ENCODE data around the gene MAP3K5. TPM values are rescaled to one million over a fixed set of nuclear protein-coding genes. Genes with fewer than 3 reads are reported as not detected.

The MAP3K5 gene, protein sequence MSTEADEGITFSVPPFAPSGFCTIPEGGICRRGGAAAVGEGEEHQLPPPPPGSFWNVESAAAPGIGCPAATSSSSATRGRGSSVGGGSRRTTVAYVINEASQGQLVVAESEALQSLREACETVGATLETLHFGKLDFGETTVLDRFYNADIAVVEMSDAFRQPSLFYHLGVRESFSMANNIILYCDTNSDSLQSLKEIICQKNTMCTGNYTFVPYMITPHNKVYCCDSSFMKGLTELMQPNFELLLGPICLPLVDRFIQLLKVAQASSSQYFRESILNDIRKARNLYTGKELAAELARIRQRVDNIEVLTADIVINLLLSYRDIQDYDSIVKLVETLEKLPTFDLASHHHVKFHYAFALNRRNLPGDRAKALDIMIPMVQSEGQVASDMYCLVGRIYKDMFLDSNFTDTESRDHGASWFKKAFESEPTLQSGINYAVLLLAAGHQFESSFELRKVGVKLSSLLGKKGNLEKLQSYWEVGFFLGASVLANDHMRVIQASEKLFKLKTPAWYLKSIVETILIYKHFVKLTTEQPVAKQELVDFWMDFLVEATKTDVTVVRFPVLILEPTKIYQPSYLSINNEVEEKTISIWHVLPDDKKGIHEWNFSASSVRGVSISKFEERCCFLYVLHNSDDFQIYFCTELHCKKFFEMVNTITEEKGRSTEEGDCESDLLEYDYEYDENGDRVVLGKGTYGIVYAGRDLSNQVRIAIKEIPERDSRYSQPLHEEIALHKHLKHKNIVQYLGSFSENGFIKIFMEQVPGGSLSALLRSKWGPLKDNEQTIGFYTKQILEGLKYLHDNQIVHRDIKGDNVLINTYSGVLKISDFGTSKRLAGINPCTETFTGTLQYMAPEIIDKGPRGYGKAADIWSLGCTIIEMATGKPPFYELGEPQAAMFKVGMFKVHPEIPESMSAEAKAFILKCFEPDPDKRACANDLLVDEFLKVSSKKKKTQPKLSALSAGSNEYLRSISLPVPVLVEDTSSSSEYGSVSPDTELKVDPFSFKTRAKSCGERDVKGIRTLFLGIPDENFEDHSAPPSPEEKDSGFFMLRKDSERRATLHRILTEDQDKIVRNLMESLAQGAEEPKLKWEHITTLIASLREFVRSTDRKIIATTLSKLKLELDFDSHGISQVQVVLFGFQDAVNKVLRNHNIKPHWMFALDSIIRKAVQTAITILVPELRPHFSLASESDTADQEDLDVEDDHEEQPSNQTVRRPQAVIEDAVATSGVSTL (N-terminal part only)
- polyA plus RNA-seq (2012; ENCODE audit: low read depth, missing spikeins): 15.0 TPM

DNA sequence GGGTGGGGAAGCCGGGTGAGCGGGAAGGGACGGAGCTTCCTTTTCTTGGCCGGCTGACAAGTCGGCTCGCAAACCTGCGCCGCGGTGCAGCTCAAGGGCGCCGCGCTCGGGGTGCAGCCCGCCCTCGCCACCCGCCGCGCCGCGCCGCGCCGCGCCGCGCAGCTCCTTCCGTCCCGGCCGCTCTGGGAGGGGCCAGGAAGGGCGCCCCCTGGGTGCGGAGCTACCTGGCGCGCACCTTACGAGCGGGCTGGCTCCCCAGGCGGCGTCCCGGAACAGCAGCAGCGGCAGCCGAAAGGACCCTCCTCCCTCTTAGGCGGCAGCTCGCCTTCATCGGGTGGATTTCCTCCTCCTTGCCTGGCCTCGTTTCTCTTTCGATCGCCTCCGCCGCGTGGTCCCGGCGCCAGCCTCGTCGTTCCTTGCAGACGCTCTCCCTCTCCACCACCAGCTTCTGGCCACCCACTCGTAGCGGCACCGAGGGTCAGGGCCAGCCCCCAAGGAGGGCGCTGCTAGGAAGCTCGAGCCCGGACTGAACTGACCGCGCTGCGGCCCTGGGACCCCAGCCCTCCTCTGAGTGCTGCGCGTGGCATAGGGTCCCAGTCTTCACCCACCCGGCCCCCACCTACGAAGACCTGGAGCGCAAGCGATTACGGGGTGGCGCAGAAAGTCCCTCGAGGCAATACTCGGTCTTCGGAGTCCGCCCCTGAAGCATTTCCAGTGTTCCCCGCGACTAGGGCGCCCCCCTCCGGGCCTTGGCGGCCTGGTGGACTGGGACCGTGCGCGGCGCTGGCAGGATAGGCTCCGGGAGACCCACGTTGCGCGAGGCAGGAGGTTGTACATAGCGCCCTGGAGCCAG lies at the start of gene MAP3K5:
TSS of gene MAP3K5 (minus strand) at position 68 of the 853 bp plus-strand sequence. CDS start 320 bp downstream, outside the sequence.
- DNase-seq (ENCODE audit: insufficient read length, low spot score): no peak
- TF ChIP-seq POU2F2 (IDR thresholded peaks at IDR 0.05; ENCODE audit: low read depth, low read length) (no peak; the same call in 1 of the 2 replicates), POLR2A (IDR thresholded peaks at IDR 0.05; ENCODE audit: low read depth, low read length) (peak; percentile 77), TAF1 (IDR thresholded peaks at IDR 0.05; ENCODE audit: low read depth, low read length) (peak; percentile 45; the same call in 1 of the 2 replicates)
- FAIRE-seq: peak; percentile 97

GRCh38 chr6:136840276-136841001 lies 48.2 kb upstream of the MAP3K5 start:
- DNase-seq (ENCODE audit: insufficient read length, low spot score): no peak
- no peak for FAIRE-seq
- TF ChIP-seq POLR2A (IDR thresholded peaks at IDR 0.05; ENCODE audit: low read depth, low read length): no peak
- no peak for TF ChIP-seq SPI1 (IDR thresholded peaks at IDR 0.05; ENCODE audit: low read depth, low read length)
- TF ChIP-seq TAF1 (IDR thresholded peaks at IDR 0.05; ENCODE audit: low read depth, low read length): no peak
- TF ChIP-seq POLR2AphosphoS5 (IDR thresholded peaks at IDR 0.05; ENCODE audit: low read depth, low read length): no peak
- TF ChIP-seq PAX5 (IDR thresholded peaks at IDR 0.05; ENCODE audit: insufficient read depth, low read length, severe bottlenecking): no peak
- TF ChIP-seq POU2F2 (IDR thresholded peaks at IDR 0.05; ENCODE audit: low read depth, low read length): no peak

- DNase-seq (ENCODE audit: insufficient read length, low spot score) (no peak), FAIRE-seq (no peak)
- TF ChIP-seq POLR2A (IDR thresholded peaks at IDR 0.05; ENCODE audit: low read depth, low read length): no peak
- TF ChIP-seq POLR2AphosphoS5 (IDR thresholded peaks at IDR 0.05; ENCODE audit: low read depth, low read length): no peak
- TF ChIP-seq SPI1 (IDR thresholded peaks at IDR 0.05; ENCODE audit: low read depth, low read length): no peak
Measured at GRCh38 chr6:136831873-136832562, 39.7 kb upstream of the MAP3K5 start.

DNA sequence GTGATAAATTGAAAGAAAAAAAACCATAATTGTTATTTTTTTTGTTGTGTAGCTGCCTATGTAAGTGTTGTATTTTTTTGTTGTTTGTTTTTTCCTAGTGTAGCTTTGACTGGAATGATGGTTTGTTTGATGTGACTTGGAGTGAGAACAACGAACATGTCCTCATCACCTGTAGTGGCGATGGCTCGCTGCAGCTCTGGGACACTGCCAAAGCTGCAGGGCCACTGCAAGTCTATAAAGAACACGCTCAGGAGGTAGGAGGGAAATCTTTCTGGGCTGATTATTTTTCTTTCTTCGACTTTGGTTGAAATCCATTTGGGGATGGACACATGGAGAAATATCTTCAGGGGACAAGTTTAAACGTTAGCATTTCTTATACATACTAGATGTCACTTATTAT lies 33.9 kb upstream of the MAP3K5 start:
- FAIRE-seq (no peak), DNase-seq (ENCODE audit: insufficient read length, low spot score) (no peak)
- no peak for TF ChIP-seq TAF1 (IDR thresholded peaks at IDR 0.05; ENCODE audit: low read depth, low read length)
- TF ChIP-seq POU2F2 (IDR thresholded peaks at IDR 0.05; ENCODE audit: low read depth, low read length): no peak
- no peak for TF ChIP-seq POLR2A (IDR thresholded peaks at IDR 0.05; ENCODE audit: low read depth, low read length)
- no peak for TF ChIP-seq PAX5 (IDR thresholded peaks at IDR 0.05; ENCODE audit: insufficient read depth, low read length, severe bottlenecking)
- TF ChIP-seq SPI1 (IDR thresholded peaks at IDR 0.05; ENCODE audit: low read depth, low read length): no peak
- no peak for TF ChIP-seq POLR2AphosphoS5 (IDR thresholded peaks at IDR 0.05; ENCODE audit: low read depth, low read length)

DNA sequence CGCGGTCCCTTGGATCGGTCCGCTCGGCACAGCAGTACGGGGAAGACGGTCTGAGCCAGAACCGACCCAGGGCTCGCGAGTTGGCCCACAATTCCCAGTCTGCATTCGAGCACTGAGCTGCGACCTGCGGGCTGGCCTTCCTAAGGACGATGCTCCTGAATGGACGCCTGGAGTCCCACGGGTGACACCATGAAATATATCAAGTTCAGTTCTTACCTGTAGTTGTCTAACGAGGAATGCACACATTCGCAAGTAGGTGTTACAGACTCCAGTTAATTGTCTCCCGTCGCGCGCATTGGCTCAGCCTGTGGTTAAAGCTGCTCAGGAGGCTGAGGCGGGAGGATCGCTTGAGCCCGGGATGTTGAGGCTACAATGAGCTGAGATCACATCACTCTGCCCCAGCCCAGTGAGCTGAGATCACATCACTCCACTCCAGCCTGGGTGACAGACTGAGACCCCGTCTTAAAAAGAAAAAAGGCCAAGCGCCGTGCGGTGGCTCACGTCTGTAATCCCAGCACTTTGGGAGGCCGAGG lies 30.9 kb upstream of the MAP3K5 start:
- FAIRE-seq (no peak), DNase-seq (ENCODE audit: insufficient read length, low spot score) (no peak)
- no peak for TF ChIP-seq POU2F2 (IDR thresholded peaks at IDR 0.05; ENCODE audit: low read depth, low read length)
- TF ChIP-seq TAF1 (IDR thresholded peaks at IDR 0.05; ENCODE audit: low read depth, low read length): no peak
- TF ChIP-seq POLR2A (IDR thresholded peaks at IDR 0.05; ENCODE audit: low read depth, low read length): no peak
- no peak for TF ChIP-seq PAX5 (IDR thresholded peaks at IDR 0.05; ENCODE audit: insufficient read depth, low read length, severe bottlenecking)
- no peak for TF ChIP-seq SPI1 (IDR thresholded peaks at IDR 0.05; ENCODE audit: low read depth, low read length)
- no peak for TF ChIP-seq POLR2AphosphoS5 (IDR thresholded peaks at IDR 0.05; ENCODE audit: low read depth, low read length)

- DNase-seq (ENCODE audit: insufficient read length, low spot score) (peak; percentile 72), FAIRE-seq (peak; percentile 98)
- TF ChIP-seq TAF1 (IDR thresholded peaks at IDR 0.05; ENCODE audit: low read depth, low read length) (peak; percentile 52; the same call in 1 of the 2 replicates), POLR2A (IDR thresholded peaks at IDR 0.05; ENCODE audit: low read depth, low read length) (peak; percentile 88), POLR2AphosphoS5 (IDR thresholded peaks at IDR 0.05; ENCODE audit: low read depth, low read length) (peak; percentile 80), PAX5 (IDR thresholded peaks at IDR 0.05; ENCODE audit: insufficient read depth, low read length, severe bottlenecking) (peak; percentile 6), POU2F2 (IDR thresholded peaks at IDR 0.05; ENCODE audit: low read depth, low read length) (no peak), SPI1 (IDR thresholded peaks at IDR 0.05; ENCODE audit: low read depth, low read length) (peak; percentile 73)
Measured at GRCh38 chr6:136822376-136823127, 30.3 kb upstream of the MAP3K5 start, which contains the start of gene PEX7. PEX7 (plus strand) TSS chr6:136822592; CDS start chr6:136822666, 74 bp downstream.

- no peak for FAIRE-seq
- TF ChIP-seq PAX5 (IDR thresholded peaks at IDR 0.05; ENCODE audit: insufficient read depth, low read length, severe bottlenecking) (no peak), TAF1 (IDR thresholded peaks at IDR 0.05; ENCODE audit: low read depth, low read length) (no peak), POLR2A (IDR thresholded peaks at IDR 0.05; ENCODE audit: low read depth, low read length) (no peak), POU2F2 (IDR thresholded peaks at IDR 0.05; ENCODE audit: low read depth, low read length) (no peak)
- no peak for DNase-seq (ENCODE audit: insufficient read length, low spot score)
Measured at GRCh38 chr6:136822046-136822375, 29.7 kb upstream of the MAP3K5 start.
